K562 (cell line): Measurements from ENCODE around the gene CATSPER4. TPM values are rescaled to one million over a fixed set of nuclear protein-coding genes. Genes with fewer than 3 reads are reported as not detected.

Experiments used
- EP300 ChIP-seq: IDR thresholded peaks from 2 replicates; pipeline ENCODE4 v1.6.1; 2012; ENCODE audit warnings: low read length, improper control_type of control experiment
- IRF2 ChIP-seq: sonication (generic); formaldehyde crosslinking; IDR thresholded peaks from 2 replicates; pipeline ENCODE4 v1.8.1; 2022; ENCODE audit warnings: mild to moderate bottlenecking, missing genetic modification reagents
- MYNN ChIP-seq, 2 experiments: sonication (generic); formaldehyde crosslinking in 1 of 2; IDR thresholded peaks; 2 replicates each; pipeline versions ENCODE4 v1.5.0 to v1.6.1; 2016 to 2020; ENCODE audit warnings: antibody characterized with exemption in 1 of 2, missing genetic modification reagents in 1 of 2
- NCOA2 ChIP-seq, 2 experiments: fragments of 450-650 bp; IDR thresholded peaks; 2 replicates each; pipeline ENCODE4 v1.6.1; 2018; ENCODE audit warnings: mild to moderate bottlenecking in 2 of 2, moderate library complexity in 1 of 2; ENCODE audit not compliant: partially characterized antibody in 2 of 2
- NFRKB ChIP-seq: fragments of 450-650 bp; IDR thresholded peaks from 2 replicates; pipeline ENCODE4 v1.6.1; 2016; ENCODE audit warnings: low read depth
- NRF1 ChIP-seq, 2 experiments: fragments of 450-650 bp; IDR thresholded peaks in 1 of 2; conservative IDR thresholded peaks in 1 of 2; 2 replicates each; pipeline ENCODE4 v1.6.1; 2014; ENCODE audit warnings: mild to moderate bottlenecking in 2 of 2
- PREB ChIP-seq: sonication (generic); formaldehyde crosslinking; IDR thresholded peaks from 2 replicates; pipeline ENCODE4 v1.8.1; 2023; ENCODE audit warnings: mild to moderate bottlenecking, missing genetic modification reagents
- PYGO2 ChIP-seq: fragments of 450-650 bp; IDR thresholded peaks from 2 replicates; pipeline ENCODE4 v1.6.1; 2016; ENCODE audit warnings: mild to moderate bottlenecking, missing genetic modification characterization, moderate library complexity, missing compliant biosample characterization
- SMAD1 ChIP-seq: fragments of 150-350 bp; IDR thresholded peaks from 2 replicates; pipeline ENCODE4 v1.6.1; 2014; ENCODE audit warnings: low read length, low read depth; ENCODE audit not compliant: partially characterized antibody
- STAT5B ChIP-seq: fragments of 250-450 bp; sonication (Bioruptor Pico); IDR thresholded peaks from 2 replicates; pipeline ENCODE4 v1.8.0; 2021; ENCODE audit warnings: mild to moderate bottlenecking, inconsistent platforms
- polyA plus RNA-seq, 8 experiments: library from polyadenylated mRNA; depleted of rRNA in 4 of 8; stranded (reverse) in 5 of 8; unstranded in 3 of 8; fragments of >200 nt; fragmentation: Nextera tagmentation in 2 of 8; fragmentation: Illumina TruSeq in 1 of 8; extraction: Ambion mirVana in 2 of 8; extraction: Trizol in 1 of 8; gene quantifications; 2 replicates each; pipeline versions ENCODE4 v1.2.1 to v1.2.3, GENCODE V29; 2011 to 2014; ENCODE audit warnings: inconsistent platforms in 1 of 8, missing spikeins in 1 of 8
- total RNA-seq, 7 experiments: library from RNA; depleted of rRNA in 6 of 7; stranded (reverse); fragments of >200 nt in 6 of 7; fragmentation: Illumina TruSeq in 2 of 7; extraction: Trizol in 2 of 7; gene quantifications; 2 replicates each; pipeline versions ENCODE4 v1.2.1 to v1.2.3, GENCODE V29; 2011 to 2021; ENCODE audit warnings: low replicate concordance in 1 of 7
- TF ChIP-seq, protein P1 (sequence below), 3 experiments: fragments of 200-800 bp in 1 of 3; fragments of 250-450 bp in 1 of 3; fragments of 450-650 bp in 1 of 3; sonication (Bioruptor Pico) in 1 of 3; sonication (Bioruptor generic) in 1 of 3; formaldehyde crosslinking in 1 of 3; IDR thresholded peaks; 2 replicates each; pipeline versions ENCODE4 v1.6.1 to v1.8.0; 2016 to 2022; ENCODE audit warnings: mild to moderate bottlenecking in 2 of 3, missing genetic modification characterization in 2 of 3, missing compliant biosample characterization in 1 of 3, moderate library complexity in 1 of 3
- TF ChIP-seq, protein P2 (sequence below): fragments of 250-450 bp; sonication (Bioruptor Pico); IDR thresholded peaks from 2 replicates; pipeline ENCODE4 v1.4.0; 2020; ENCODE audit warnings: mild to moderate bottlenecking, moderate library complexity, borderline replicate concordance

Gene CATSPER4
- total and polyA plus RNA-seq, 9 of the 15 experiments (the other 6 are each of a cell fraction or from before 2014, with no cell fraction given) = 0.04 to 0.13 TPM; not detected in 7

GRCh38 chr1:26164036-26164860 lies 26.2 kb upstream of the CATSPER4 start (continued):
- no peak for TF ChIP-seq EP300
- no peak for TF ChIP-seq SMAD1
- no peak for TF ChIP-seq NFRKB
- TF ChIP-seq NCOA2 (IDR thresholded peaks at IDR 0.05; ENCODE audit: partially characterized antibody in 2 of 2) = no peak
- TF ChIP-seq, protein P1, sequence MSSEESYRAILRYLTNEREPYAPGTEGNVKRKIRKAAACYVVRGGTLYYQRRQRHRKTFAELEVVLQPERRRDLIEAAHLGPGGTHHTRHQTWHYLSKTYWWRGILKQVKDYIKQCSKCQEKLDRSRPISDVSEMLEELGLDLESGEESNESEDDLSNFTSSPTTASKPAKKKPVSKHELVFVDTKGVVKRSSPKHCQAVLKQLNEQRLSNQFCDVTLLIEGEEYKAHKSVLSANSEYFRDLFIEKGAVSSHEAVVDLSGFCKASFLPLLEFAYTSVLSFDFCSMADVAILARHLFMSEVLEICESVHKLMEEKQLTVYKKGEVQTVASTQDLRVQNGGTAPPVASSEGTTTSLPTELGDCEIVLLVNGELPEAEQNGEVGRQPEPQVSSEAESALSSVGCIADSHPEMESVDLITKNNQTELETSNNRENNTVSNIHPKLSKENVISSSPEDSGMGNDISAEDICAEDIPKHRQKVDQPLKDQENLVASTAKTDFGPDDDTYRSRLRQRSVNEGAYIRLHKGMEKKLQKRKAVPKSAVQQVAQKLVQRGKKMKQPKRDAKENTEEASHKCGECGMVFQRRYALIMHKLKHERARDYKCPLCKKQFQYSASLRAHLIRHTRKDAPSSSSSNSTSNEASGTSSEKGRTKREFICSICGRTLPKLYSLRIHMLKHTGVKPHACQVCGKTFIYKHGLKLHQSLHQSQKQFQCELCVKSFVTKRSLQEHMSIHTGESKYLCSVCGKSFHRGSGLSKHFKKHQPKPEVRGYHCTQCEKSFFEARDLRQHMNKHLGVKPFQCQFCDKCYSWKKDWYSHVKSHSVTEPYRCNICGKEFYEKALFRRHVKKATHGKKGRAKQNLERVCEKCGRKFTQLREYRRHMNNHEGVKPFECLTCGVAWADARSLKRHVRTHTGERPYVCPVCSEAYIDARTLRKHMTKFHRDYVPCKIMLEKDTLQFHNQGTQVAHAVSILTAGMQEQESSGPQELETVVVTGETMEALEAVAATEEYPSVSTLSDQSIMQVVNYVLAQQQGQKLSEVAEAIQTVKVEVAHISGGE (CRISPR knock-in tag; IDR thresholded peaks at IDR 0.05) = 0 out of 6 replicates have a peak, but pooled peaks of 1 of the 3 experiments have one; percentile 27
- TF ChIP-seq PYGO2 (tag) = no peak
- no peak for TF ChIP-seq STAT5B (CRISPR knock-in tag)
- peak; percentile 92; the same call in 1 of the 2 replicates for TF ChIP-seq PREB (CRISPR knock-in tag)
- TF ChIP-seq, protein P2, sequence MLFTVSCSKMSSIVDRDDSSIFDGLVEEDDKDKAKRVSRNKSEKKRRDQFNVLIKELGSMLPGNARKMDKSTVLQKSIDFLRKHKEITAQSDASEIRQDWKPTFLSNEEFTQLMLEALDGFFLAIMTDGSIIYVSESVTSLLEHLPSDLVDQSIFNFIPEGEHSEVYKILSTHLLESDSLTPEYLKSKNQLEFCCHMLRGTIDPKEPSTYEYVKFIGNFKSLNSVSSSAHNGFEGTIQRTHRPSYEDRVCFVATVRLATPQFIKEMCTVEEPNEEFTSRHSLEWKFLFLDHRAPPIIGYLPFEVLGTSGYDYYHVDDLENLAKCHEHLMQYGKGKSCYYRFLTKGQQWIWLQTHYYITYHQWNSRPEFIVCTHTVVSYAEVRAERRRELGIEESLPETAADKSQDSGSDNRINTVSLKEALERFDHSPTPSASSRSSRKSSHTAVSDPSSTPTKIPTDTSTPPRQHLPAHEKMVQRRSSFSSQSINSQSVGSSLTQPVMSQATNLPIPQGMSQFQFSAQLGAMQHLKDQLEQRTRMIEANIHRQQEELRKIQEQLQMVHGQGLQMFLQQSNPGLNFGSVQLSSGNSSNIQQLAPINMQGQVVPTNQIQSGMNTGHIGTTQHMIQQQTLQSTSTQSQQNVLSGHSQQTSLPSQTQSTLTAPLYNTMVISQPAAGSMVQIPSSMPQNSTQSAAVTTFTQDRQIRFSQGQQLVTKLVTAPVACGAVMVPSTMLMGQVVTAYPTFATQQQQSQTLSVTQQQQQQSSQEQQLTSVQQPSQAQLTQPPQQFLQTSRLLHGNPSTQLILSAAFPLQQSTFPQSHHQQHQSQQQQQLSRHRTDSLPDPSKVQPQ (CRISPR knock-in tag) = no peak
- no peak; a peak in 2 of 4 replicates for TF ChIP-seq NRF1 (conservative IDR thresholded peaks at IDR 0.05 in 1 of 2, IDR thresholded peaks at IDR 0.05 in 1 of 2)
- TF ChIP-seq IRF2 = no peak
- no peak for TF ChIP-seq MYNN (IDR thresholded peaks at IDR 0.05)
- no peak for TF ChIP-seq MYNN (CRISPR knock-in tag; IDR thresholded peaks at IDR 0.05)
